GM13977 (cell line): ENCODE results near the gene CYB561.
"Not testable (repeated sequence)": the region's sequence is repeated elsewhere in the genome, so short reads cannot be mapped to it uniquely, and the experiment has no call there.

Experiments used
- DNase-seq: peaks from one replicate; pipeline ENCODE4 v3.0.0; 2012; ENCODE audit warnings: low spot score
- CTCF ChIP-seq: IDR thresholded peaks from 2 replicates; pipeline ENCODE4 v1.5.1; 2012; ENCODE audit warnings: mild to moderate bottlenecking, control low read depth; ENCODE audit not compliant: insufficient read depth; ENCODE audit errors: extremely low read depth, missing control alignments
- in situ Hi-C: fragments of 300-500 bp; cut with MboI; formaldehyde crosslinking; loops from one replicate; pipeline ENCODE4 v1.12.0; 2022; ENCODE audit warnings: low sequenced_read_pairs, low pct_unique_long_range_greater_than_20kb, mixed read lengths, inconsistent platforms; ENCODE audit not compliant: unreplicated experiment

Gene CYB561

GRCh38 chr17:63475491-63476412 is 29.6 kb upstream of the CYB561 start:
- in situ Hi-C loops, result no loop called here
- no peak for TF ChIP-seq CTCF
- DNase-seq, result no peak

DNA sequence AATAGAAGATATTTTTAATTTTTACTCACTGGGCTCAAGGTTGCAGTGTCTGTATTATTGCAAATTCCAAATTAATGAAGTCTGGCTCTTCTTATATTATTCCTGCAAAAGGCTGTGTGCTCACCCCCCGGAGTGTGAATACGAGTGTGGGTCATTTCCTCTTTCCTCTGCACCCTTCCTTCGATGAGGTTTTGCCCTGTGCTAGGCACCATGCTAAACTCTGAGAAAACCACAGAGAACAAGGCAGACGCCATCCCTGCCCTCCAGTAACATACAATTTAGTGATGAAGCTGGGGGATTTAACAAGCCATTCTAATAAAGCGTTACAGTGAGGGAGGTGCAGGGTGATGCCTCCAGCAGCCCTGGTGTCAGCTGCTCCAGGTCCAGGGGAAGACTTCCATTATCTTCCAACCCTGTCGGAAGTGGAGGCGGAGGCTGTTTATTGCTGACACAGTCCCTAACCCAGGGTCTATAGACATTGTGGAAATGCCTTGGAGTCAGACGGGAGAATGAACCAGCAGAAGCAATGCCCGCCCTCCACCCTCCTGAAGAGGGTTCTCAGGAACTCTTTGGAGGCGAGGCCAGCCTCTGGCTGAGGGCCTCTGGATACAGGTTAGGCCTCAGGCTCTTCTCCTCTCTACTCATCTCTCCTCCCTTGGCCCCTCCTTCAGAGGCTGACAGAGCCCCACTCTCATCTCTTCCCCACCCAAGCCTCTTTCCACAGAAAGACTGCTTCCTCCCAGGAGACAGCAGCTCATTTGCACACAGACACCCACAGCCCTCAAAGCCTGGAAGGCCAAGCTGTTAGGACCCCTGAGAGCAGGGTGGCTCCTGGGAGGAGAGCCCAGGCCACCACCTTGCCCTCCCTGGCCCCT is 28.7 kb upstream of the CYB561 start:
- no peak for DNase-seq
- in situ Hi-C loops, result no loop called here

GRCh38 chr17:63474174-63474573 is 28.1 kb upstream of the CYB561 start:
- no peak for DNase-seq
- in situ Hi-C loops, result no loop called here
- TF ChIP-seq CTCF, result no peak

More for the DNA sequence above, 28.7 kb upstream of the CYB561 start:
- TF ChIP-seq CTCF, result no peak

GRCh38 chr17:63468099-63468498 is 22.0 kb upstream of the CYB561 start:
- in situ Hi-C loops, result not testable (repeated sequence)

GRCh38 chr17:63464691-63465236 is 18.7 kb upstream of the CYB561 start:
- no peak for DNase-seq
- in situ Hi-C loops, result no loop called here
- TF ChIP-seq CTCF, result no peak

More at GRCh38 chr17:63468099-63468498, 22.0 kb upstream of the CYB561 start:
- DNase-seq, result not testable (repeated sequence)

DNA sequence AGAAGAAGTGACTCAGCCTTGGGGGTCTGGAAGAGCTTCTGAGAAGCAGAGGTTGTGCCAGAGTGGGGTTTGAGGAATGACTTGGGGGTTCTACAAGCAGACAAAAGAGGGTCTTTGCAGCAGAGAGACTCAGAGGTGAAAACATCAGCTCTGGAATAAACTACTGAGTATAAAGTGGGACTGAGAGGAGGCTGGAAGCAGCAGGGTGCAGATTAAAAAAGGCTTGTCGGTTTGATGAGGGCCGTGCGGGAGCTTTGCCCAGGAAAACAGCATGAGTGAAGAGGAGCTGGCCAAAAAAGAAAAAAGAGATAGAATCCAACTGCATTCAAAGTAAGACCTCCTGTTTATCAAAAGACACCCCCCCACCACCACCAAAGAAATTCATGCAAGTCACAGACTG is 17.7 kb upstream of the CYB561 start:
- DNase-seq, result no peak
- in situ Hi-C loops, result no loop called here
- no peak for TF ChIP-seq CTCF
